NCI-H128 (cell line): ENCODE measurements around the gene CCK.

Experiments
- DNase-seq: peaks from one replicate; lab custom pipeline; 2025; ENCODE audit not compliant: unreplicated experiment; lab: John Stamatoyannopoulos, UW

Gene CCK

GRCh38 chr3:42226470-42227425 lies 39.2 kb downstream of the CCK start:
- DNase-seq, result no peak

DNA sequence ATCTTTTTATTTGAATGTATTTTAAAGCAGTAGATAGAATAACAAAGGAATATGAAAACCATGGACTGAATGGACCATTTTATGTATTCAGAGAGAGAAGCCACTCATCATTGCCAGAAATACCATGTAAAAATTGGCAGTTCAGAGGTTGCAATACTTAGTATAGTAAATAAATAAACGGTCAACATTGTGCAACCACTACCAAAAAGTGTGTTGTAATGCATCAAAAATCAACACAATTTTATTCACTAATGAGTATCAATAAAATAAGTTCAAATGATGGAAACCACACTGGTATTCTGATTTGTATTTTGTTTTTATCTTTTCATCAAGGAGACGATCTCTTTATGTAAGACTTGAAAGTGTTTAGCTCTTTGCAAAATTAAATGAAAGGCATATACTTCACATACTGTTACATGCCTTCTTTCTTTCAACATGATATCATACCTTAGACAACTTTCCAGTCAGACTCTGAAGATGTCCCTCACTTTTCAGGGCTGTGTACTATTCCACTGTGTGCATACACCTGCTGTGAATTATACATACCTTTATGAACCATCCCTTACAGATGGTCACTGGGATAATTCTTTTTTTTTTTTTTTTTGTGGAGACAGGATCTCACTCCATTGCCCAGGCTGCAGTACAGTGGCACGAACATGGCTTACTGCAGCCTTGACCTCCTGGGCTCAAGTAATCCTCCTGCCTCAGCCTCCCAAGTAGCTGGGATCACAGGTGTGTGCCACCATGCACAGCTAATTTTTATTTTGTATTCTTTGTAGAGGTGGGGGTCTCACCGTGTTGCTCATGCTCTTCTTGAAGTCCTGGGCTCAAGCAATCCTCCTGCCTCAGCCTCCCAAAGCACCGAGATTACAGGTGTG lies 40.3 kb downstream of the CCK start:
- no peak for DNase-seq

DNA sequence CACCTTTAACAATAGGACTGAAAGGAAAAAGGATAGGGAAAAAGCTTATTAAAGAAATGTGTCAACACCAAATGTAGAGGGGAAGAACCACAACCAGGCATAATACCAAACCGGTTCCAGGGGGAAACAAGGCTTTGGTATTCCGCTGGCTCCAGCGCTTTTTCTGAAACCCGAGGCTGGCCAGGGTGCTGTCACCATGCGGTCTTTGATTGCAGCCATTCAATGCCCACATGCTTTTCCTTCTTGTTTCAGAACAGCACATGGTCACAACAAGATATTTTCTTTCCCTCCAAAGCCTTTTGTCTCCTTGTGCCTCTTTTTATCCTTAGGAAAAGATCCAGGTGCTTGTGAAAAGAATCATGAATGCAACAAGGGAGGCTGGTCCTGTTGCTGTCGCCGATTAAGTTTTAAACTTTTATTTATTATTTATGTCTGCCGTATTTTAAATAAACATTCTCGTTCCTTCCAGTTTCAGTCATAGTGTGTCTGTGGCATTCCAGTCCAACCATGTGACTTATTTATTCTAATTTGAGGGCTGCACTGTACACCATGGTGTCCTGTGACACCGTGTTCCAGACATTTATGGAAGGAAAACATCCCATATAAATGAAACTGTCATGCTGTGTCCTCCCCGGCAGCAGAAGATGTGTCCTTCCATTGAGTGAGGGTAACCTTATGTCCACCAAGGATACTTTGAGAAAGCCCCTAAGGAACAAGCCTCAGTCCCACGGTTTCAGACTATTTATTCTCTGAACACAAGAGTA lies 41.1 kb downstream of the CCK start:
- DNase-seq, result no peak

DNA sequence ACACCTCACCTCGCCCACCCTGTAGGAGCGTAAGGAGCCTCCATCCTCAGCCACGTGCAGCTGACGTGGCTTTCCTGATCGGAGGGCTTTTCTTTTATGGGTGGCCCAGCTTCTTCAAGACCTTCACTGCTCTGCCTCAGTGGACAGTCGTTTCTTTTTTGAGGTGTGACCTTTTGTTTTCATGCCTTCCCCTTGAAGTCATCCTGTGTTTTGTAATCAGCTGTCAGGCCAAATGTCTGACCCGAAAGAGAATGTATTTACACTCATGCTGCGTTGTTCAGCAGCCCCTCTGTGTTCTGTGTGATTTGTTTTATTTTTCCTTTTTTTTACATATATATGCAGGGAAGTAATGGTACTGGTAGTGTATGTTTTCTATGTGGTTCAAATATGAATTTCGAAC lies 41.8 kb downstream of the CCK start:
- DNase-seq, result no peak

GRCh38 chr3:42222942-42223693 lies 42.9 kb downstream of the CCK start:
- DNase-seq, result no peak

DNA sequence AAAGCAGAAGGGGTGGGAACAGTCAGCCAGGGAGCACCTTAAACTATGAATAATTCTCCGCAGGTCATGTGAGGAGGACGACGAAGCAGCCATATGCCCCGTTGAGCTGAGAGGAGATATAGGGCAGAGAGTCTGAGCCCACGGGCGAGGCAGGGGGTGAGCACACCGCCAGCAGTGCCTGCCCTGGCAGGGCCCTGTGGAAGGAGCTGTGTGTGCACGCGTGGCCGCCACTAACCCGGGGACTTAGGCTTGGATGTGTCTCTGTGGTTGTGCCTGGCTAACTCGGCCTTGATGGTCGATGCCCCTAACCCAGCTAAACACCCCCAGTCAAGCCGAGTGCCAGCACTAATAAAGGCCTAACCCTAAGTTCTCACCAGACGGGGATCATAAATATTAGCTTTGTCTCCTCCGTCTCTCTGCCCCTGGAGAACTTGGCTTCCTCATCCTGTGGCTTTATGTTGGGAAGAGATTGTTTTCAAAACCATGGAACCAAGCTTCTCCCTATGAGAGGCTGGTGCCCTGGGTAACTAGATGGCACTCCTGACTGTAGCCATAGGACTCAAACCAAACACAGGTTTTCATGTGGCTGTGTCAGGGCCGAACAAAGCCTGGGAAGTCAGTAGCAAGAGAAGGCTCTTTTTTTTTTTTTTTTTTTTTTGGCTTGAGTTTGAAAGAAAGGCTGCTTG lies 45.4 kb downstream of the CCK start:
- DNase-seq, result no peak

GRCh38 chr3:42216931-42217333 lies 49.1 kb downstream of the CCK start:
- no peak for DNase-seq

GRCh38 chr3:42216302-42216701 lies 49.7 kb downstream of the CCK start:
- DNase-seq, result no peak

DNA sequence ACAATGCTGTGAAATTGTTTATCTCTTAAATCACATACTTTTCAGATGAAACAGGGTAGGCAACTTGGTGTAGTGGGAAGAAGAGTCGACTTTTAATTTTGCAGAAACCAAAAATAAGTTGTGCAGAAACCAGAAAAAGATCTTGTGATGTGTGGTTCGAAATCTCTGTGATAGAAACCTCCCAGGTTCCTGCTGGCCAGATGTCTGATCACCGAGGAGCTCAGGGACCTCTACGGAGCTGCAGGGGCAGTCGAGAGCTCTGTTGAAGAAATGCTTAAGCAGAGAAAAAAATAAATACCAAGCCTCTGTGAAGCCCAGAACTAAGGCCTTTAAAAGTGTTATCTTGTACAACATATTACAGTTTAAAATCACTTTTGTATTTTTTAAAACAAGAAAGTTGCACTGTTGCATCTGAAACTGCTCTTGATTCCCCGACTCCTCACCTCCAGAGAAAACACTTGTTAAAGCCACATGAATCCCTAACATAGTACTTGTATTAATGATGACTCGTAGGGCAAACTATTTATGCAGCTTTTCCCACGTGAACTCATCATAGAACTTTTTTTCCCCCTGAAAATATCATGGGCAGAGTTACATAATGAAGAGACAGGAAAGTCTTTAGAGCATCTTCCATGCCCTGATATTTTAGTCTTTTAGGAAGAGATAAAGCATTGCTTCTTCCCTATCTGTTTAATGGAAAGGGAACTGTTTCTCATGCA lies 51.3 kb downstream of the CCK start:
- DNase-seq, result no peak

GRCh38 chr3:42214064-42214463 lies 51.9 kb downstream of the CCK start:
- DNase-seq, result peak; percentile 76

- no peak for DNase-seq
Observed at GRCh38 chr3:42213417-42213816, 52.6 kb downstream of the CCK start.

GRCh38 chr3:42210726-42211125 lies 55.3 kb downstream of the CCK start:
- no peak for DNase-seq

- no peak for DNase-seq
Observed at GRCh38 chr3:42209917-42210316, 56.1 kb downstream of the CCK start.
